GM21526 (cell line): Measurements from ENCODE around the gene SNX6.
"Not testable (repeated sequence)": the region's sequence is repeated elsewhere in the genome, so short reads cannot be mapped to it uniquely, and the experiment has no call there.

ENCODE experiments used
- ATAC-seq: cut with Tn5 transposase; IDR thresholded peaks from one replicate; pipeline ENCODE4 v1.9.1; 2021; ENCODE audit warnings: moderate library complexity; ENCODE audit not compliant: unreplicated experiment, low FRiP score

Gene SNX6

GRCh38 chr14:34640826-34641225 is 10.9 kb upstream of the SNX6 start:
- ATAC-seq = no peak

GRCh38 chr14:34634360-34634771 is 4.4 kb upstream of the SNX6 start:
- not testable (repeated sequence) for ATAC-seq

- ATAC-seq = no peak
Observed at GRCh38 chr14:34633742-34634141, 3.8 kb upstream of the SNX6 start.

GRCh38 chr14:34632411-34632978 is 2.5 kb upstream of the SNX6 start:
- ATAC-seq = no peak

- no peak for ATAC-seq
Observed at GRCh38 chr14:34629344-34629656, 648 bp downstream of the SNX6 start.

GRCh38 chr14:34628681-34629135 is 1.2 kb downstream of the SNX6 start:
- ATAC-seq = no peak

GRCh38 chr14:34623506-34623905 is 6.4 kb downstream of the SNX6 start:
- ATAC-seq = no peak

GRCh38 chr14:34620839-34621238 is 9.1 kb downstream of the SNX6 start:
- no peak for ATAC-seq

GRCh38 chr14:34620115-34620514 is 9.8 kb downstream of the SNX6 start:
- no peak for ATAC-seq

- ATAC-seq = no peak
Observed at GRCh38 chr14:34619471-34619870, 10.5 kb downstream of the SNX6 start.

GRCh38 chr14:34616360-34616759 is 13.6 kb downstream of the SNX6 start:
- no peak for ATAC-seq

- no peak for ATAC-seq
Observed at GRCh38 chr14:34615507-34615906, 14.4 kb downstream of the SNX6 start.

- no peak for ATAC-seq
Observed at GRCh38 chr14:34614638-34615037, 15.3 kb downstream of the SNX6 start.

- ATAC-seq = no peak
Observed at GRCh38 chr14:34610101-34610500, 19.8 kb downstream of the SNX6 start.

- no peak for ATAC-seq
Observed at GRCh38 chr14:34605461-34605860, 24.5 kb downstream of the SNX6 start.

GRCh38 chr14:34604995-34605394 is 25.0 kb downstream of the SNX6 start:
- no peak for ATAC-seq

GRCh38 chr14:34596891-34597290 is 33.1 kb downstream of the SNX6 start:
- ATAC-seq = no peak

GRCh38 chr14:34593740-34594375 is 36.1 kb downstream of the SNX6 start:
- no peak for ATAC-seq

- ATAC-seq = no peak
Observed at GRCh38 chr14:34592623-34593022, 37.3 kb downstream of the SNX6 start.

- ATAC-seq = no peak
Observed at GRCh38 chr14:34583525-34583924, 46.4 kb downstream of the SNX6 start.

GRCh38 chr14:34582117-34582680 is 47.7 kb downstream of the SNX6 start:
- ATAC-seq = no peak

- no peak for ATAC-seq
Observed at GRCh38 chr14:34580381-34580780, 49.6 kb downstream of the SNX6 start.
